Jurkat, Clone E6-1 (cell line): ENCODE results near the gene NOL7.

Experiments
- DNase-seq: peaks from one replicate; pipeline ENCODE4 v3.0.0-alpha.2; 2011; ENCODE audit warnings: low read depth, low spot score
- H3K4me3 ChIP-seq: 2 replicates; pipeline ENCODE4 v1.5.1; 2011; ENCODE audit warnings: mild to moderate bottlenecking, low read length, control low read depth, moderate library complexity

NOL7 gene

DNA sequence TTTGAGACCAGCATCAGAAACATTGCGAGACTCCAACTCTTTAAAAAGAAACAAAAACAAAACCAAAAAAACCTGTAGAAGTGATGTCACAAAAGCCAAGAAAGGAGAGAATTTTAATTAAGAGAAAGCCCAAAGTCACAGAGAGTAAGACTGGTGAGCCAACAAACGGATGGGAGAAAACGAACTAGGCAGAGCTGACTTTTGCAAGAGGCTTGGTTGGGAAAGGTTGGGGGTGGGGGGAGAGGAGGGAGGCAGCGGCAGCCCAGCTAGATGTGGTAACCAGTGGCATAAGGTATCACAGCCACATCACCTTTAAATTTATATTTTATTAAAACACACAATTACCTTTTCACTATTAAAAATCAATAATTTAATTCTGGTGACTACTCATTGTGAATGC lies 23.5 kb downstream of the NOL7 start:
- DNase-seq: no peak
- no peak overlapping the region for H3K4me3 ChIP-seq

DNA sequence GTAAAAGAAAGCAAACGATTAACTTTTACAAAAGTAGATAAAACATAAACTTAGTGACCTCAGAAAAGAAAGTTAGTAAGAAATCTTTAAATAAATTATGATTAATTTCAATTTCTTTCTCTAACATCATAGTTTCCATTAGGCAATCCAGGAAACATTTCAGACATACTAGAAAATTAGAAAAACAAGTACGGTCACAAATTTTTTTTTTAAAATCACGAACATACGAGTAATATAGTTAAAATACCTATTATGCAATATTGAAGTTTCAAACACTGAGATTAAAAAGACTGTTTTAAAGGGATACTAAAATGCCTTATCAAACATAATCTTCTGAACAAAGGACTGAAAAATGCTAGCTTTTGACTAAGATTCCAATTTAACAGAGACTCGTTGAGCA lies 26.2 kb downstream of the NOL7 start:
- no peak overlapping the region for H3K4me3 ChIP-seq
- DNase-seq: no peak

DNA sequence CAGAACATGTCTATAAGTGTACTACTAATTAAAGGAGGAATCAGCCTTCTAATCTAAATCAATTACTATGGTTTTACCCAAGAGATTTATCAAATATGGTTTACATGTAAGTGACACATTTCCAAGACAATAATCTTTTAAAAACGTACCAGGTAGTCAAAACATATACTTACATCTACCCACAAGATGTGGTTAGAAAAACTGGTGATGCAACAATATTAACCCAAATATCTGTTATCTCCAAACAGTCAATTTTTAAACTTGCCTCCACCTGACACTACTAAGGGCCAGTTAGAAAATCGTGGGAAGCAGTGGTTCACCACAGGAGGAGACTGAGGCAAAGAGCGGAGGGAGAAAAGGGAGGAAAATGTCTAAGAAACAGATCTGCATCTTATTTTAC lies 28.0 kb downstream of the NOL7 start:
- DNase-seq: no peak
- no peak overlapping the region for H3K4me3 ChIP-seq

DNA sequence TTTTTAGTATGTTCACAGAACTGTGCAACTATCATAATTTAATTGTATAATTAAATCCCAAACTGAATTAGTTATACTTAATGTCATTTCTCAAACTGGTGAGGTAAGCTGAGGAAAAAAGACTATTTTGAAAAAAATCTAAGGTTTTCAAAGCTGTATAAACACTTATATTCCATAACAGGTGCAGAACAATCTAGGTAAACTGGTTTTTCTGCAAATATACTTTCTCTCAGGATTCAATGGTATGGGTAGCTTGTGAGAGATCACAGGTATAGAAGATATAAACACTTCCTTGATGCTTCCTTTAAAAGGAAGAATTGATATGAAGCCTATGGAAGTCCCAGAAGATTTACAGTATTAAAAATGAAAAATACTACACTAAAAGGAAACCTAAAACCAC lies 33.7 kb downstream of the NOL7 start:
- DNase-seq: no peak
- no peak overlapping the region for H3K4me3 ChIP-seq

DNA sequence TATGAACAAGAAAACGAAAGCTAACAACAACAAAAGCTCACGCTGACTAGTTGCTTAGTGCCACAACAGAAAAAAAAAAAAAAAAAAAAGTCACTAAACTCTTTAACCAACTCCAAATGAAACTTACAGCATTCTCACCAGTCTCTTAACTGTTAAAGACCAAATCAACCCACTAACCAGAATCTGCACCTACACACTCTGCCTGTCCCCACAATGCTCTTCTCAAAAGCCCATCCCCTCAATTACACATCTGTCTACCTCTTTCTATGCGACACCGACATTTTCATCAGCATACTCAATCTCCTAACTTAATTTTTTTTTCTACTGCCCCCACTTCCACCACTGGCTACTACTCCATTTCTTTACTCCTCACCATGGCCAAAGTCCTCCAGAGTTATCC lies 34.3 kb downstream of the NOL7 start:
- H3K4me3 ChIP-seq: no peak overlapping the region
- no peak for DNase-seq

DNA sequence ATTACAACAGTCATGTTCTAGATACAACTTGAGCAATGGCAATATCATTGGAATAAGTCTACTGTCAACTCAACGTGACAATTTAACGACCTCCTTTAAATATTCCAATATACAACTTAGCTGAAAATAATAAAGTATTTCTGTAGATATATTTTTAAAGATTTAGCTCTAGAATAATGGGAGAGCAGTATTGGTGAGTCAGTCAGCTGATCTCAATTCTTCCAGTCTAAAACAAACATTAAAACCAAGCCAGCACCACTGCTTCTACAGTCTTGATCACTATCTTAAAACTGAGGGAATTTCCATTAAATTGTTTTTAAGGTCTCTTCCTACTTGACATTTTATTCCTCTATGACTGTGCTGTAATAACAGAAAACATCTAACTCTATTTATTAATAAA lies 38.2 kb downstream of the NOL7 start:
- no peak for DNase-seq
- H3K4me3 ChIP-seq: no peak overlapping the region

DNA sequence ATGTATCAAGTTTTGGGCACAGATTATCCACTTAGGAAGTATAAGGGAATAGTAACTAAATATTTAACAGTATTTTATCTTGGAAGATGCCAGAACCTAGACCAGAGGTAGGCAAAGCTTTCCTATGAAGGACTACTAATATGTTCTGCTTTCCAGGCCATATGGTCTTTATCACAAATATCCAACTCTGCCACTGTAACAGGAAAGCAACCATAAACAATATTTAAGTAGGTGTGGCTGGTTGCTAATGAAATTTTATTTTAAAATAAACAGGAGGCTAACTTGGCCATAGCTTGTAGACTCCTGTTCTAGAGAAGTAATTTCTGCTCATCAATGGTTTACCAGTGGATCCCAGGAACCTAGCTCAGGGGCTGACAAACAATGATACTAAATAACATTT lies 39.4 kb downstream of the NOL7 start:
- H3K4me3 ChIP-seq: no peak overlapping the region
- no peak for DNase-seq

DNA sequence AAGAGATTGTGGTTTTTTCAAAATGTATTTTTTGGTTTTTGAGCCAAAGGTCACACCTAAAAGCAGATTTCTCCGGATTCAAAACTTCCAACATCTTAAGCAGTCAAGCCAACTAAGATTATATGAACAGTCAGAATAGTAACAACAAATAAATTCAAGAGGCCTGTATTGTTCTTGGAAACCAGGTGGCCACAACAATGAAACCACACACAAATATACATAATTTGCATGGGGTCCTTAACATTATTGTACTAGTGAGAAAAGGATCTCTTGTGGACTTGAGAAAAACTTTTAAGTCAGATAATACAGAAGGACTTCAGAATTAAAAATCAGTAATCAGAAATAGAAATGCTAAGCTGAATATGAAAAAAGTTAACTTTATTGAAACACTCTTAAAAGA lies 40.6 kb downstream of the NOL7 start:
- no peak overlapping the region for H3K4me3 ChIP-seq
- no peak for DNase-seq

DNA sequence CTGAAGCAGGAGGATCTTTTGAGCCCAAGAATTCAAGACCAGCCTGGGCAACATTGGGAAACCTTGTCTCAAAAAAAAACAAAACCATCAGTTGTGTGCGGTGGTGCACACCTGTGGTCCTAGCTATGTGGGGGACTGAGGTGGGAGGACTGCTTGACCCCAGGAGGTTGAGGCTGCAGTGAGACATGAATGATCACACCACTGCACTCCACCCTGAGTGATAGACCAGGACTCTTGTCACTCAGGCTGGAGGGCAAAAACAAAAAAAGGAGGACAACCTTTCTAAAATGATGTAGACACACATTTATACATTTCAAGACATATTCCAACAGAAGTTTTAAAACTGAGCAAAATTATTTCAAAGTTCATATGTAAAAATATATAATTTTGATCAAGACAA lies 45.1 kb downstream of the NOL7 start:
- H3K4me3 ChIP-seq: no peak overlapping the region
- DNase-seq: no peak

DNA sequence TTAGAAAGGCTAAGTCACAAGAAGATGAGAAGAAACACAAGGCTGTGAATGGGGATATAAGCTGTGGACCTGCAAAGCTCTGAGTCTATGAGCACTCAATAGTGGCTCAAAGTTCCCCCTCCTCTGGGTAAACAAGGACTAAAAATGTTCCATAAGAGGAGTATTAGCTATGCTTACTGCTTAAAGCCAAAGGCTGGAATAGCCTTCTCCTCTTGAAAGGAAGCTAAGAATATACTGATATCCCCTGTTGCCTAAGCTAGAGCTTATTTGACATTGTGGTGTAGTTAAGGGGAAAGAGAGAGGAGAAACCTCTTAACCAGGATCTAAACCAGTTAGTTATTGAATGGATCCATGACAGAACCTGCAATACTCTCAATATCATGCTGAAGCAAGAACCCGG lies 45.8 kb downstream of the NOL7 start:
- H3K4me3 ChIP-seq: no peak overlapping the region
- DNase-seq: no peak

DNA sequence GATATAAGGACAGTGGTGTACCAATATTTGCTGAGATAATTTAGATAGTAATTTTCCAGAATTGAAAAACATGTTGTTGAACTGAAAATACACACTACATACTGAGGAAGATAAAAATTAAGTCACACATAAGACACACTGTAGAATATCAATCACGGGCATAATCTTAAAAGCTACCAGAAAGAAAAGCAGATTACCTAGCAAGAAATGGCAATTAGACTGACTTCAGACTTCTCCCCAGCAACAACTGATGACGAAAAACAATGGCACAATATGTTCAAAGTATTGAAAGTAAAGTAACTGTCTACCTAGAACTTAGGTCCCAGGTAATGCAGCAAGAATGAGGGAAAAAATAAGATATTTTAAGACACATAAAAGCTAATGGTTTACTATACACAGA lies 46.5 kb downstream of the NOL7 start:
- H3K4me3 ChIP-seq: no peak overlapping the region
- no peak for DNase-seq

DNA sequence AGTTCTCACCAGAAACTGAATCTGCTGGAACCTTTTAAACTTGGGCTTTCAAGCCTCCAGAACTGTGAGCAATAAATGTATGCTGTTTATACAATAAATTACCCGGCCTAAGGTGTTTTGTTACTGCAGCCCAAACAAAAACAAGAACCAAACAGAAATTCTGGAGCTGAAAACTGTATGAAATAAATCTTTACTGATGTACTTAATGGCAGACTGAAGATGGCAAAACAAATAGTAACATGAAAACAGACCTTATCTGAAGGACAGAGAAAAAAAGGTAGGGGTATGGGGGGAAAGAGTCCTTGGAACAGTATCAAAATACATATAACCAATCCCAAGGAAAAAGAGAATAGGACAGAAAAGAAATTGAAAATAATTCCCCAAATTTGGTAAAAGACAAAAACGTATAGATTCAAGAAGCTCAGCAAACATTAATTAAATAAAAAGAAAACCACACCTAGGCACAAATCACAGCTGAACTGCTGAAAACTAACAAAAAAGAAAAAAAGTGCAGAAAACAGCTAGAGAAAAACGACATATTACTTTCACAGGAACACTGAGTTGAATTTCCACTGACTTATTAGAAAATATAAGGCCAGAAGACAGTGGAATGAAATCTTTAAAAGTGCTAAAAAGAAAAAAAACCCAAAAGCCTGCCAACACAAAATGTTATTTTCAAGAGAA lies 47.7 kb downstream of the NOL7 start:
- no peak for DNase-seq
- no peak overlapping the region for H3K4me3 ChIP-seq

DNA sequence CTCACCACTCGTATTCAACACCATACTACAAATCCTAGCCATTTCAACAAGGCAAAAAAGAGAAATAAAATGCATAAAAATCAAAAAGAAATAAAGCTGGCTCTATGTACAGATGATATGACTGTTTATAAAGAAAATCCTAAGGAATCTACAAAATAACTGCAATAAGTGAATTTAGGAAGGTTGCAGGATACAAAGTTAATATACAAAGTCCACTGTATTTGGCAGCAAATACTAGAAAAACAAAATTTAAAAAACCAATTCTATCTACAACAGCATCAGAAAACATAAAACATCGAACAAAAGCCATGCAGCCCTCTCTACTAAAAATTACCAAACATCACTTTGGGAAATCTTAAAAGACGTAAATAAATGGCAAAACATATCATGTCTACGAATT lies 48.9 kb downstream of the NOL7 start:
- DNase-seq: no peak
- H3K4me3 ChIP-seq: no peak overlapping the region

DNA sequence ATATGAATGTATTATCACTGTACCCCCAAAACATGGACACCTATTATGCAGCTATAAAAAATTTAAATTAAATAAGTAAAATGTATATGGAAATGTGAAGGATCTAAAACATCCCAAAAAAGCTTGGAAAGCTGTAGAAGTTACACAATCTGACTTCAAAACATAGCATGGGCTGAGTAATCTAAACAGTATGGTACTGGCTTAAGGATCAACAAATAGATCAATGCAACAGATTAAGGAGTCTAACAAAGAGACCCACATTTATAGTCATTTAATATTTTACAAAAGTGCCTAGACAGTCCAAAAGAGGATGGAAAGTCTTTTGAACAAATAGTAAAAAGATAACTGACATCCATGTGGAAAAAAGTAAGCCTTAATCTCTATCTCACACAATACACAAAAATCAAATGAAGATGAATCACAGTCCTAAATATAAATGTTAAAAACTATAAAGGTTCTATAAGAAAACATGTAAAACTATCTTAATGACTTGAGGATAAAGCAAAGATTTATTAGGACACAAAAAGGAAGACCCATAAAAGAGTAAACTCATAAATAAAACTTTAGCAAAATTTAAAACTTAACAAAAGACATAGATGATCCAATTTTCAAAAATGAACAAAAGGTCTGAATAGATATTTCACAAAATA lies 49.7 kb downstream of the NOL7 start:
- DNase-seq: no peak
- no peak overlapping the region for H3K4me3 ChIP-seq

DNA sequence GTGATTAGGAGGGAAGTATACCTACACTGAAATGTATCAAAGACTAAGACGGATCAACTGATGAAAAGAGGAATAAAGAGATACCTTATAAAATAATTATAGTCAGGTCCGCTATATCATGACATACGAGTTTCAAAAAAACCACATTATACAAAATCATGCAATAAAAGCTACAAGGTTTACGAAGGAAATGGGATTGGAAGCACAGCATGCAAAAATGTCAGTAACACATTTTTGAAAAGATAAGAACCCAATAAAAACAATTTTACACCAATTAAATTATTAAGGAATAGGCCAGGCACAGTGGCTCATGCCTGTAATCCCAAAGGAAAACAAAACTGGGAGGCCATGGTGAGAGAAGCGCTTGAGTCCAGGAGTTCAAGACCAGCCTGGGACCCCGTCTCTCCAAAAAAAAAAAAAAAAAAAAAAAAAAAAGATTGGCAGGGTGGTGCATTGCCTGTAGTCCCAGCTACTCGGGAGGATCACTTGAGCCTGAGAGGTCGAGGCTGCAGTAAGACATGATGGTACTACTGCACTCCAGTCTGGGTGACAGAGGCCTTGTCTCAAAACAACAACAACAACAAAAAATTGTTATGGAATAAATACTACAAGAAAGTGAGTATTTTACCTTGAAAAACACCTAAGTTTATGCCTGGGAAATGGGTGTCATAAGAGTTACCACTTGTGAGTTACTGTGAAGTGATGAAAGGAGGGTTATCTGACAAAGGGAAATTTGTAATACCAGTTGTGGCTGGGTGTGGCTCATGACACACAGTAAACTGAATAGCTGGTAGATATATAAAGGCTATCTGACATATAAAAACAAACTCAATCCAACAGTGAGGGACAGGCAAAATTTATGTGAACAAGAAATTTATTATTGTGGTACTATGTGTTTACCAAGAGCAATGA lies 51.3 kb downstream of the NOL7 start:
- no peak for DNase-seq
- no peak overlapping the region for H3K4me3 ChIP-seq

DNA sequence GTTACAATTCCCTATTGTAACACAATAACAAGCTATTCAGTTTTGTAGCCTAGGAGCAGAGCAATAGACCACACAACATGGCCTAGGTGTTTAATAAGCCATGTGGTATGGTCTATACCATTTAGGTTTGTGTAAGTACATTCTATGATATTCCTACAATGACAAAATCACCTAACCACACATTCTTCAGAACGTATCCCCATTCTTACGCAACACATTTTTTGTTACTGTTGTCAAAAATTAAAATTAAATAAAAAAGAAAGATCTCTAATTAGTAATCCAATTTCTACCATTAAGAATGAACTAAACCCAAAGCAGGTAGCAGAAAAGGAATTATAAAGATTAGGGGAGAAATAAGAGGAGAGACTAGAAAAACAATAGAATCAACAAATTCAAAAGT lies 52.5 kb downstream of the NOL7 start:
- H3K4me3 ChIP-seq: no peak overlapping the region
- no peak for DNase-seq

DNA sequence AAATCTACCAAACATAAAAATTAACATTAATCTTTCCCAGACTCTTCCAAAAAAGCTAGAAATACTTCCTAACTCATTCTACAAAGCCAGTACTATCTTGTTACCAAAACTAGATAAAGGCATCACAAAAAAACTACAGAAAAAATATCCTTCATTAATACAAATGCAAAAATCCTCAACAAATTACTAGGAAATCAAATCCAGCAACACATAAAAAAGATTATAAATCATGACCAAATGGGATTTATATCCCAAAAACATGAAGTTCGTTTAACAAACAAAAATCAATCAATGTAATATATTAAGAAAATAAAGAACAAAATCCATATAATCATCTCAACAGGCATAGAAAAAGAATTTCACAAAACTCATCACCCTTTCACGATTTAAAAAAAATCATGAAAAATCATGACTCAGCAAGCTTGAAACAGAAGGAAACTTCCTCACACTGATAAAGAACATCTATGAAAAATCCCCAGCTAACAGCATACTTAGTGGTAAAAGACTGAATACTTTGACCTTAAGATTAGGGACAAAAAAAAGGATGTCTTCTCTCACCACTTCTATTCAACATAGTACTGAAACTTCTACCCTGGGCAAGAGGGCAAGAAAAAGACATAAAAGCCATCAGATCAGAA lies 53.3 kb downstream of the NOL7 start:
- DNase-seq: no peak
- no peak overlapping the region for H3K4me3 ChIP-seq

DNA sequence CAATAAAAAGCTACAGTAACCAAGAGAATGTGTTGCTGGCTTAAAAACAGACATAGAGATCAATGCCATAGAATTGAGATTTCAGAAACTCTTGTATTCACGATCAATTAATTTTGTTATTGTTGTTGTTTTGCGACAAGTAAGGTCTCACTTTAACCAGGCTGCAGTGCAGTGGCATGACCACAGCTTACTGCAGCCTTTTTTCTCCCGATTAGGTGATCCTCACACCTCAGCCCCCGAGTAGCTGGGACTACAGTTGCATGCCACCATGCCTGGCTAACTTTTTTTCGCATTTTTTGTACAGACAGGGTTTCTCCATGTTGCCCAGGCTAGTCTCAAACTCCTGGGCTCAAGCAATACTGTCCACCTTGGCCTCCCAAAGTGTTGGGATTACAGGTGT lies 54.3 kb downstream of the NOL7 start:
- no peak overlapping the region for H3K4me3 ChIP-seq
- DNase-seq: no peak
